T-helper 2 cell treated with Interferon-gamma antibody and Interleukin-4, amounts not matched to agents 100 ng/mL and 5 ng/mL, for 36 hours (primary cell): Measurements from ENCODE around the gene ZNF593. TPM values are rescaled to one million over a fixed set of nuclear protein-coding genes. Genes with fewer than 3 reads are reported as not detected.

Experiments
- intact Hi-C: fragments of 100-400 bp; cut with micrococcal nuclease; formaldehyde crosslinking; loops from one replicate; pipeline ENCODE4 v1.15.1; 2023
- total RNA-seq: library from RNA; stranded (reverse); gene quantifications from 2 replicates; pipeline ENCODE4 v1.2.3, GENCODE V29; 2022

The ZNF593 gene
- total RNA-seq, 1 donor from 2014 or later = 42.2 TPM

- intact Hi-C loops = no loop called here
These were observed 30.7 kb downstream of the ZNF593 start for GRCh38 chr1:26200413-26200812.

GRCh38 chr1:26203642-26204318, 34.1 kb downstream of the ZNF593 start:
- intact Hi-C loops = no loop called here

GRCh38 chr1:26210147-26210870, 40.6 kb downstream of the ZNF593 start:
- intact Hi-C loops = no loop called here

DNA sequence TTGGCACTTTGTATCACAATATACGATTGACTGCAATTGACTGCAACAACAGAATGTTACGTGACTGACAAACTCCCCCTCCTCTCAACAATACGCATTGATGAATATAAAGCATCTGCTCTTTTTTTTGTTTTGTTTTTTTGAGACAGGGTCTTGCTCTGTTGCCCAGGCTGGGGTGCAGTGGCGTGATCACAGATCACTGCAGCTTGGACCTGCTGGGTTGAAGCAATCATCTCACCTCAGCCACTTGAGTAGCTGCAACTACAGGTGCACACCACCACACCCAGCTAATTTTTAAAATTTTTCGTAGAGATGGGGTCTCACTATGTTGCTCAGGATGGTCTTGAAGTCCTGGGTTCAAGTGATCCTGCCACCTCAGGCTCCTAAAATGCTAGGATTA, 43.0 kb downstream of the ZNF593 start:
- intact Hi-C loops = no loop called here

DNA sequence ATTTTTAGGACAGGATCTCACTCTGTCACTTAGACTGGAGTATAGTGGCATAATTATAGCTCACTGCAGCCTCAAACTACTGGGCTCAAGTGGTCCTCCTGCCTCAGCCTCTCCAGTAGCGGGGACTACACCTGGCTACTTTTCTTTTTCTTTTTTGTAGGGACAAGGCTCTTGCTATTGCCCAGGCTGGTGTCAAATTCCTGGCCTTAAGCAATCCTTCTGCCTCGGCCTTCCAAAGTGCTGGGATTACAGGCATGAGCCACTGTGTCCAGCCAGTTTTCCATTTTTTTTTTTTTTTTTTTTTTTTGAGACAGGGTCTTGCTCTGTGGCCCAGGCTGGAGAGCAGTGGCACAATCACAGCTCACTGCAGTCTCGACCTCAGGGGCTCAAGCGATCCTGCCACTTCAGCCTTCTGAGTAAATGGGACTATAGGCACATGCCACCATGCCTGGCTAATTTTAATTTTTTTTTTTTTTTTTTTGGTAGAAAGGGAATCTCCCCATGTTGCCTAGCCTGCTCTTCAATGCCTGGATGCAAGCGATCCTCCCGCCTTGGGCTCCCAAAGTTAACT, 43.7 kb downstream of the ZNF593 start:
- intact Hi-C loops = no loop called here

- intact Hi-C loops = no loop called here
These were observed 45.5 kb downstream of the ZNF593 start for GRCh38 chr1:26215246-26215645.

GRCh38 chr1:26218906-26219494, 49.3 kb downstream of the ZNF593 start:
- intact Hi-C loops = no loop called here

Other genes starting within 250 kb of the ZNF593 start
- 11.2 and 12.4 TPM in 2 replicates for gene PAFAH2, start 171.8 kb upstream of the ZNF593 start, total RNA-seq
- not detected in 2 replicates for gene EXTL1, start 148.1 kb upstream of the ZNF593 start, total RNA-seq
- gene SLC30A2, start 123.8 kb upstream of the ZNF593 start, total RNA-seq = not detected in 2 replicates
- not detected in 2 replicates for gene TRIM63, start 102.3 kb upstream of the ZNF593 start, total RNA-seq
- gene PDIK1L, start 58.1 kb upstream of the ZNF593 start, total RNA-seq = 19.9 and 23.4 TPM in 2 replicates
- gene FAM110D, start 10.8 kb upstream of the ZNF593 start, total RNA-seq = not detected in 2 replicates
- gene C1orf232, start 945 bp upstream of the ZNF593 start, total RNA-seq = not detected in 2 replicates
- gene ZNF593OS, start 1.9 kb downstream of the ZNF593 start, total RNA-seq = not detected in 2 replicates
- 5.9 and 7.2 TPM in 2 replicates for gene CNKSR1, start 7.6 kb downstream of the ZNF593 start, total RNA-seq
- gene CATSPER4, start 20.7 kb downstream of the ZNF593 start, total RNA-seq = not detected in 2 replicates
- 41.0 and 44.0 TPM in 2 replicates for gene CEP85, start 64.3 kb downstream of the ZNF593 start, total RNA-seq
- 679 and 690 TPM in 2 replicates for gene SH3BGRL3, start 110.2 kb downstream of the ZNF593 start, total RNA-seq
- gene UBXN11, start 136.7 kb downstream of the ZNF593 start, total RNA-seq = 31.9 and 32.2 TPM in 2 replicates
- gene CD52, start 148.1 kb downstream of the ZNF593 start, total RNA-seq = 1,191 and 1,203 TPM in 2 replicates
- 1.1 and 1.2 TPM in 2 replicates for gene CRYBG2, start 184.2 kb downstream of the ZNF593 start, total RNA-seq
- 0.52 TPM in 1 of 2 replicates, not detected in the other for gene ZNF683, start 202.8 kb downstream of the ZNF593 start, total RNA-seq
- not detected in 2 replicates for gene LIN28A, start 240.9 kb downstream of the ZNF593 start, total RNA-seq